ENCODE measurements around the gene TTLL4.

GRCh38 chr2:218754201-218754600 lies 43.6 kb downstream of the TTLL4 start:
- no peak for TF ChIP-seq POLR2A (IDR thresholded peaks at IDR 0.05; ENCODE audit: low read depth, low read length)
- TF ChIP-seq POLR2AphosphoS5 (IDR thresholded peaks at IDR 0.05; ENCODE audit: low read depth, low read length) = no peak
- TF ChIP-seq PAX5 (IDR thresholded peaks at IDR 0.05; ENCODE audit: insufficient read depth, low read length, severe bottlenecking) = no peak

All from GM12891 (cell line).